K562 (cell line): ENCODE measurements around the gene TBCC. TPM values are rescaled to one million over a fixed set of nuclear protein-coding genes. Genes with fewer than 3 reads are reported as not detected.
A peak's percentile ranks its signal among the peaks of the same experiment; 100 is the strongest.

Source experiments
- ADNP ChIP-seq: fragments of 200-800 bp; sonication (Bioruptor generic); IDR thresholded peaks from 2 replicates; pipeline ENCODE4 v1.6.1; 2016; ENCODE audit warnings: missing genetic modification characterization, missing compliant biosample characterization
- AFF4 ChIP-seq: sonication (generic); formaldehyde crosslinking; IDR thresholded peaks from 2 replicates; pipeline ENCODE4 v1.8.0; 2023; ENCODE audit warnings: mild to moderate bottlenecking, missing genetic modification reagents
- ARNT ChIP-seq, 2 experiments: fragments of 450-650 bp; IDR thresholded peaks; 2 replicates each; pipeline ENCODE4 v1.6.1; 2016; ENCODE audit warnings: mild to moderate bottlenecking in 1 of 2
- BRD9 ChIP-seq: fragments of 450-650 bp; IDR thresholded peaks from 2 replicates; pipeline ENCODE4 v1.6.1; 2018; ENCODE audit warnings: low read depth; ENCODE audit not compliant: partially characterized antibody
- CTCF ChIP-seq, 3 experiments: IDR thresholded peaks in 2 of 3; conservative IDR thresholded peaks in 1 of 3; 2 replicates each; pipeline ENCODE4 v1.5.1; 2011 to 2012; ENCODE audit warnings: low read length in 3 of 3, mild to moderate bottlenecking in 3 of 3, control low read depth in 2 of 3, improper control_type of control experiment in 1 of 3, inconsistent platforms in 1 of 3, low read depth in 1 of 3, mixed read lengths in 1 of 3, moderate library complexity in 1 of 3; ENCODE audit not compliant: insufficient read depth in 2 of 3
- DDX20 ChIP-seq: fragments of 450-650 bp; IDR thresholded peaks from 2 replicates; pipeline ENCODE4 v1.6.1; 2016; ENCODE audit warnings: missing genetic modification characterization, low read depth, mild to moderate bottlenecking, missing compliant biosample characterization, moderate library complexity
- HDAC2 ChIP-seq: fragments of 450-650 bp; IDR thresholded peaks from 2 replicates; pipeline ENCODE4 v1.6.1; 2016; ENCODE audit warnings: mild to moderate bottlenecking
- IRF1 ChIP-seq: sonication (generic); formaldehyde crosslinking; IDR thresholded peaks from 2 replicates; pipeline ENCODE4 v1.8.0; 2022; ENCODE audit warnings: missing genetic modification reagents, mild to moderate bottlenecking, borderline replicate concordance
- MAFF ChIP-seq: IDR thresholded peaks from 2 replicates; pipeline ENCODE4 v1.6.1; 2012; ENCODE audit warnings: low read length, improper control_type of control experiment
- MIER1 ChIP-seq: fragments of 450-650 bp; IDR thresholded peaks from 2 replicates; pipeline ENCODE4 v1.6.1; 2016; ENCODE audit warnings: antibody characterized with exemption, mild to moderate bottlenecking, low read depth
- POLR2AphosphoS5 ChIP-seq: IDR thresholded peaks from 2 replicates; pipeline ENCODE4 v1.6.1; 2011; ENCODE audit warnings: mild to moderate bottlenecking, low read depth, low read length, moderate library complexity; ENCODE audit not compliant: control insufficient read depth, insufficient read depth
- RBM17 ChIP-seq: fragments of 200-400 bp; formaldehyde crosslinking; IDR thresholded peaks from 2 replicates; pipeline ENCODE4 v1.6.1; 2017; ENCODE audit warnings: low read depth, mild to moderate bottlenecking, low read length, borderline replicate concordance
- SFPQ ChIP-seq: fragments of 200-400 bp; formaldehyde crosslinking; IDR thresholded peaks from 2 replicates; pipeline ENCODE4 v1.6.1; 2017; ENCODE audit warnings: mild to moderate bottlenecking, low read depth, low read length, moderate library complexity
- SRSF9 ChIP-seq: fragments of 200-400 bp; formaldehyde crosslinking; IDR thresholded peaks from 2 replicates; pipeline ENCODE4 v1.6.1; 2017; ENCODE audit warnings: low read depth, low read length, borderline replicate concordance
- TRIM24 ChIP-seq, 2 experiments: fragments of 450-650 bp; IDR thresholded peaks; 2 replicates each; pipeline ENCODE4 v1.6.1; 2016
- ZNF354B ChIP-seq: fragments of 250-450 bp; sonication (Bioruptor Pico); IDR thresholded peaks from 2 replicates; pipeline ENCODE4 v1.4.0; 2020
- ZNF830 ChIP-seq: fragments of 250-450 bp; sonication (Bioruptor Pico); IDR thresholded peaks from 2 replicates; pipeline ENCODE4 v1.5.0; 2021; ENCODE audit warnings: mild to moderate bottlenecking
- polyA plus RNA-seq, 8 experiments: library from polyadenylated mRNA; depleted of rRNA in 4 of 8; stranded (reverse) in 5 of 8; unstranded in 3 of 8; fragments of >200 nt; fragmentation: Nextera tagmentation in 2 of 8; fragmentation: Illumina TruSeq in 1 of 8; extraction: Ambion mirVana in 2 of 8; extraction: Trizol in 1 of 8; gene quantifications; 2 replicates each; pipeline versions ENCODE4 v1.2.1 to v1.2.3, GENCODE V29; 2011 to 2014; ENCODE audit warnings: inconsistent platforms in 1 of 8, missing spikeins in 1 of 8
- total RNA-seq, 7 experiments: library from RNA; depleted of rRNA in 6 of 7; stranded (reverse); fragments of >200 nt in 6 of 7; fragmentation: Illumina TruSeq in 2 of 7; extraction: Trizol in 2 of 7; gene quantifications; 2 replicates each; pipeline versions ENCODE4 v1.2.1 to v1.2.3, GENCODE V29; 2011 to 2021; ENCODE audit warnings: low replicate concordance in 1 of 7

TBCC gene
- total and polyA plus RNA-seq, 9 of the 15 experiments (the other 6 are each of a cell fraction or from before 2014, with no cell fraction given): 2.8 to 34.1 (median 23.3) TPM

GRCh38 chr6:42744351-42744893 lies 1.5 kb downstream of the TBCC start (continued):
- no peak for TF ChIP-seq SFPQ
- TF ChIP-seq CTCF (IDR thresholded peaks at IDR 0.05 in 2 of 3, conservative IDR thresholded peaks at IDR 0.05 in 1 of 3; ENCODE audit: insufficient read depth in 2 of 3, low read depth in 1 of 3, low read length in 3 of 3): peak; percentile 34 to 73 (median 55); a peak in 4 of 6 replicates
- peak in 1 of 2 experiments; percentile 17; a peak in 1 of 4 replicates for TF ChIP-seq ARNT (IDR thresholded peaks at IDR 0.05)
- no peak for TF ChIP-seq ZNF354B (CRISPR knock-in tag)
- peak; percentile 29 for TF ChIP-seq BRD9
- TF ChIP-seq SRSF9: no peak
- TF ChIP-seq MAFF: no peak
- TF ChIP-seq IRF1 (CRISPR knock-in tag): no peak
- no peak for TF ChIP-seq ZNF830 (CRISPR knock-in tag)
- no peak for TF ChIP-seq RBM17
- no peak for TF ChIP-seq POLR2AphosphoS5
- TF ChIP-seq ADNP: peak; percentile 77
- no peak for TF ChIP-seq HDAC2
- no peak for TF ChIP-seq DDX20 (tag)
- no peak; a peak in 1 of 4 replicates for TF ChIP-seq TRIM24 (IDR thresholded peaks at IDR 0.05)
- TF ChIP-seq MIER1: 0 out of 2 replicates have a peak, but pooled peaks have one; percentile 16
- no peak for TF ChIP-seq AFF4
